ENCODE results near the gene CSNK1A1.
"Not testable (repeated sequence)": the region's sequence is repeated elsewhere in the genome, so short reads cannot be mapped to it uniquely, and the experiment has no call there.

Gene CSNK1A1

GRCh38 chr5:149492781-149493180 lies 58.5 kb downstream of the CSNK1A1 start:
- no peak for DNase-seq (ENCODE audit: low read depth in 2 of 3, low spot score in 2 of 3)

GRCh38 chr5:149490599-149491485 lies 60.4 kb downstream of the CSNK1A1 start:
- DNase-seq (ENCODE audit: low read depth in 2 of 3, low spot score in 2 of 3) = no peak

GRCh38 chr5:149489605-149490037 lies 61.6 kb downstream of the CSNK1A1 start:
- DNase-seq (ENCODE audit: low read depth in 2 of 3, low spot score in 2 of 3) = no peak

- no peak for DNase-seq (ENCODE audit: low read depth in 2 of 3, low spot score in 2 of 3)
These were observed 62.5 kb downstream of the CSNK1A1 start for GRCh38 chr5:149488645-149489306.

- no peak for DNase-seq (ENCODE audit: low read depth in 2 of 3, low spot score in 2 of 3)
These were observed 63.6 kb downstream of the CSNK1A1 start for GRCh38 chr5:149487672-149488071.

GRCh38 chr5:149486726-149487635 lies 64.3 kb downstream of the CSNK1A1 start:
- DNase-seq (ENCODE audit: low read depth in 2 of 3, low spot score in 2 of 3) = no peak

GRCh38 chr5:149485655-149486615 lies 65.3 kb downstream of the CSNK1A1 start:
- no peak for DNase-seq (ENCODE audit: low read depth in 2 of 3, low spot score in 2 of 3)

- DNase-seq (ENCODE audit: low read depth in 2 of 3, low spot score in 2 of 3) = no peak
These were observed 69.8 kb downstream of the CSNK1A1 start for GRCh38 chr5:149481485-149481884.

GRCh38 chr5:149478761-149479160 lies 72.5 kb downstream of the CSNK1A1 start:
- DNase-seq (ENCODE audit: low read depth in 2 of 3, low spot score in 2 of 3) = no peak

- DNase-seq (ENCODE audit: low read depth in 2 of 3, low spot score in 2 of 3) = no peak
These were observed 75.5 kb downstream of the CSNK1A1 start for GRCh38 chr5:149475777-149476176.

- DNase-seq (ENCODE audit: low read depth in 2 of 3, low spot score in 2 of 3) = no peak
These were observed 77.0 kb downstream of the CSNK1A1 start for GRCh38 chr5:149474198-149474597.

GRCh38 chr5:149473441-149473840 lies 77.8 kb downstream of the CSNK1A1 start:
- DNase-seq (ENCODE audit: low read depth in 2 of 3, low spot score in 2 of 3) = no peak

- no peak for DNase-seq (ENCODE audit: low read depth in 2 of 3, low spot score in 2 of 3)
These were observed 78.8 kb downstream of the CSNK1A1 start for GRCh38 chr5:149472399-149472798.

- DNase-seq (ENCODE audit: low read depth in 2 of 3, low spot score in 2 of 3) = no peak
These were observed 79.6 kb downstream of the CSNK1A1 start for GRCh38 chr5:149471406-149472183.

GRCh38 chr5:149470942-149471341 lies 80.3 kb downstream of the CSNK1A1 start:
- DNase-seq (ENCODE audit: low read depth in 2 of 3, low spot score in 2 of 3) = no peak

GRCh38 chr5:149466457-149466972 lies 84.7 kb downstream of the CSNK1A1 start:
- no peak for DNase-seq (ENCODE audit: low read depth in 2 of 3, low spot score in 2 of 3)

GRCh38 chr5:149464796-149465489 lies 86.3 kb downstream of the CSNK1A1 start:
- DNase-seq (ENCODE audit: low read depth in 2 of 3, low spot score in 2 of 3) = no peak

GRCh38 chr5:149461907-149462306 lies 89.3 kb downstream of the CSNK1A1 start:
- not testable (repeated sequence) for DNase-seq (ENCODE audit: low read depth in 2 of 3, low spot score in 2 of 3)

GRCh38 chr5:149459891-149460290 lies 91.3 kb downstream of the CSNK1A1 start:
- DNase-seq (ENCODE audit: low read depth in 2 of 3, low spot score in 2 of 3) = no peak

Data from activated CD8-positive, alpha-beta memory T cell treated with anti-CD3 and anti-CD28 coated beads for 48 hours (primary cell).